Measurements from ENCODE around the gene CACNA1F.

CACNA1F gene

DNA sequence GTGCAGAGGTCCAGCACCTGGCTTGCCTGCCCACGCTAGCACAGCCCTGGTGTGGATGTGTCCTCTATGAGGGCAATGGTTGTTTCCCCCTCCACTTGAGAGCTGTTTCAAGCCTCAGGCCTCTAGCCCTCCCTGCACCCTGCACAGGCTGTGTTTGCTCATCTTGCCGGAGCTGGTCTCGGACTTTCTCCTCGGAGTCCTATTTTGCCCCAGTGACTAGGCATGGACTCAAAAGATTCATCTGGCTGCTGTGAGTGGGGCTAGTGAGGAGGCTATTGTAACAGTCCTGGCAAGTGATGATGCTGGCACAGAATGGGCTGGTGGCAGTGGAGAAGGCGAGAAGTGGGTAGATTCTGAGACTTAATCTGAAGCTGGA lies 25.6 kb upstream of the CACNA1F start:
- TF ChIP-seq, protein P1, sequence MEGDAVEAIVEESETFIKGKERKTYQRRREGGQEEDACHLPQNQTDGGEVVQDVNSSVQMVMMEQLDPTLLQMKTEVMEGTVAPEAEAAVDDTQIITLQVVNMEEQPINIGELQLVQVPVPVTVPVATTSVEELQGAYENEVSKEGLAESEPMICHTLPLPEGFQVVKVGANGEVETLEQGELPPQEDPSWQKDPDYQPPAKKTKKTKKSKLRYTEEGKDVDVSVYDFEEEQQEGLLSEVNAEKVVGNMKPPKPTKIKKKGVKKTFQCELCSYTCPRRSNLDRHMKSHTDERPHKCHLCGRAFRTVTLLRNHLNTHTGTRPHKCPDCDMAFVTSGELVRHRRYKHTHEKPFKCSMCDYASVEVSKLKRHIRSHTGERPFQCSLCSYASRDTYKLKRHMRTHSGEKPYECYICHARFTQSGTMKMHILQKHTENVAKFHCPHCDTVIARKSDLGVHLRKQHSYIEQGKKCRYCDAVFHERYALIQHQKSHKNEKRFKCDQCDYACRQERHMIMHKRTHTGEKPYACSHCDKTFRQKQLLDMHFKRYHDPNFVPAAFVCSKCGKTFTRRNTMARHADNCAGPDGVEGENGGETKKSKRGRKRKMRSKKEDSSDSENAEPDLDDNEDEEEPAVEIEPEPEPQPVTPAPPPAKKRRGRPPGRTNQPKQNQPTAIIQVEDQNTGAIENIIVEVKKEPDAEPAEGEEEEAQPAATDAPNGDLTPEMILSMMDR (IDR thresholded peaks at IDR 0.05; ENCODE audit: control insufficient read depth, extremely low read depth, insufficient read depth), result no peak
- H3K4me3 ChIP-seq (ENCODE audit: low read depth, low read length), result no peak overlapping the region
- DNase-seq (ENCODE audit: low read depth), result no peak

DNA sequence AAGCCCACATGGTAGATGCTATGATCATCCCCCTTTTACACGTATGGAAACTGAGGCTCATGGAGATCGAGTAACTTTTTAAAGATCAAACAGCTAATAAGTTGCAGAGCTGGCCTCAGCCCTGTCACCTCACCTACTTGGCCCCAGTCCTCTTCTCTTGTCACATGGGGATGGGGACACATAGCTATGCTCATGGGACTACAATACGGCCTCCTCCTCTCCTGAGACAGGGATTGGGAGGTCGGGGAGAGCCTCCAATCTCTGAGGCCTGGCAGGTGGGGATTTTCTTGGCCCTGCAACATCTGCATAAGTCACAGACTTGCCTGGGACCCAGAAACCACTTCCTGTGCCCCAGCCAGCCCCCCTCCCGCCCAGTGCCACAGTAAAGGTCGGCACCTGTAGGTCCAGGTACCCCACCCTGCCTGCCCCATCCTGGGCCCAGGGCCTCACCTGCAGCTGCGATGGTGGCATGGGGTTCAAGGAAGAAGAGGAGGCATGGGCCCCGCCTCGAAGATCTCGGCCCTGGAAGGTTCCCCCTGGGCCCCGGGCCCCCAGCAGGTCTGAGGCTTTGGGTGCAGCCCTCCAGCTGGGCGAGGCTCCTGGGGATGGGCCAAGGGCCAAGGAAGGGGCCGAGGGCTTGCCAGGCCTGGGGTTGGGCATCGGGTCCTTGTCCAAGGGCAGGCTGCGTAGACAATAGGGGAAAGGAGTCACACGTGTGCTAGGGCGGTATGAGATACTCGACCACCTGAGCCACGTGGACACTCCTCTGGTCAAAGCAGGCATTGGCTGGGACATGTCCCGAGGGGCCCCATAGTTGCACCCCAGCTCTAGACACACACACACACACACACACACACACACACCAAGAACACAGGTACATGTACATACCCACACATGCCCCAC lies 25.0 kb upstream of the CACNA1F start:
- no peak overlapping the region for H3K4me3 ChIP-seq (ENCODE audit: low read depth, low read length)
- no peak for DNase-seq (ENCODE audit: low read depth)
- TF ChIP-seq, protein P1 (IDR thresholded peaks at IDR 0.05; ENCODE audit: control insufficient read depth, extremely low read depth, insufficient read depth), result no peak

DNA sequence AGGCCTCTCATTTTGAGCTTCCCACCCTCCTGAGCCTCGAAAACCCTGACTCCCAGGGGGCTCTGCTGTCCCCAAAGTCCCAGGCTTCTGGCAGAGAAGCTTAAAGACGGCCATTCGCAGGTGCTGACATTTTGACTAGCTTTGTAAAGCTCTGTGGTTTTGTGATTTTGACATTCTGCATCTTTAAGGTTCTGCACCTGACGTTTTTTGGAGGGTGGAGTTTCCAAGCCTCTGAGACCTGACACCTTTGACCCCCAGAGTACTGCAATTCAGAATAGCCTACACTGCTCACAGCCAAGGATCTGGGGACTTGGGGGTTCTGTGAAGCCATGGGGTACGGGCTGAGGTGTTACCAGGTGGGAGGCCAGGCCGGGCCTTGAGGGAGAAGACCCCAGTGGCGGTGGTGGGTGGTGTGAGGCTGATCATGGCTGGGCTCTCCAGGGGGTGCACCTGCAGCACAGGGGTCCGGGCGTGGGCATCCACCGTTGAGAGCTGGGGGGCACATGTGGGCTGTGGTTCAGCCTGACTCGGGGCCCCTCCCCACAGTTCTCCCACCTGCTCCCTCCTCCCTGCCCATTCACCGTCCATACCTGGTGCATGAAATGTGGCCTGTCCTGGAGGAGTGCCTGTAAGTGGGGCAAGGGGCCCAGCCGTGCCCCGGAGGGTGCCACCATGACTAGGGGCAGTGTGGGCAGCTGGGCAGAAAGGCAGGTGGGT lies 24.1 kb upstream of the CACNA1F start:
- no peak for DNase-seq (ENCODE audit: low read depth)
- TF ChIP-seq, protein P1 (IDR thresholded peaks at IDR 0.05; ENCODE audit: control insufficient read depth, extremely low read depth, insufficient read depth), result no peak
- no peak overlapping the region for H3K4me3 ChIP-seq (ENCODE audit: low read depth, low read length)

DNA sequence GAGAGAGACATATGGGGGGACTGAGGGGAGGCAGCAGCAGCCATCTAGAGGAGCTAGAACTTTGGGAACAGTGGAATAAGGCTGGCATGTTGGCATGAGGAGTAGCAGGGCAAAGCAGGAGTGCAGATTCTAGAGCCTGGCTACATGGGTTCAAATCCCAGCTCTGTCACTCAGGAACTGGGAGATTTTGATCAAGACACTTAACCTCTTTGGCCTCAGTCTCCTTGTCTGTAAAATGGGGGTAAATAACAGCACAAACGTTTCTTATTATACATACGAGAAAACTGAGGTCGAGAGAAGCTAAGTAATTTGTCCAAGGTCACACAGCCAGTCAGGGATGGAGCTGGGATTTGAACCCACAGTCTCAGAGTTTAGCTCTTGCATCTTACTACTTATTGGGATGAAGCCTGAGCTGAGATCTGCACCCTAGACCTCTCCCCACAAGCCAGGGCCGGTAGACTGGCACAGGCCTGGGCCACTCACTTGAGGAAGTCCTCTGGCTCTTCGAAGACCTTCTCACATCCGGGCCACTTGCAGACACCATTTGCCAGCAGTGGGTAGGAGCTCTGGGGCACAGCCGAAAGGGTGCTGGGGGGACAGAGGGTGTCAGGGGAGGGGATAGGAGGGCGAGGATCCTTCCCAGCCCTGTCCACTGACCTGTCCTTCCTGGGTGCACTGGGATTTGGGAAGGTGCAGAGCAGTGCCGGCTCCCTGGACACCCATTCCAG lies 23.3 kb upstream of the CACNA1F start:
- no peak for DNase-seq (ENCODE audit: low read depth)
- H3K4me3 ChIP-seq (ENCODE audit: low read depth, low read length), result no peak overlapping the region
- TF ChIP-seq, protein P1 (IDR thresholded peaks at IDR 0.05; ENCODE audit: control insufficient read depth, extremely low read depth, insufficient read depth), result no peak

DNA sequence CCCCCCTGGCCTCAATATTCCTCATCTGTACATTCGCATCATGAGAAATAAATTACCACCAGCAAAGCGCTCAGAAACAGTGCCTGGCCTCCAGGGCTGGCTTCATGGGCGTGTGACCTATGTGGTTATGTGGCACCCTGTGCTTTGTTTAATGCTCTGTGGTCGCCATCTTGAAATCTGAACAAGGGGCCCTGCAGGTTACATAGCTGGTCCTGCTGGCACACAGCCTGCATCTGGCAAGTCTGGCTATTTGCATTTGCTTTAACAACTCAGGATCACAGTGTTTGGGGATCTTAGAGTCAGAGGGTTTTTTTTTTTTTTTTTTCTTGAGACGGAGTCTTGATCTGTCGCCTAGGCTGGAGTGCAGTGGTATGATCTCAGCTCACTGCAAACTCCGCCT lies 21.5 kb upstream of the CACNA1F start:
- no peak overlapping the region for H3K4me3 ChIP-seq (ENCODE audit: low read depth, low read length)
- no peak for DNase-seq (ENCODE audit: low read depth)
- TF ChIP-seq, protein P1 (IDR thresholded peaks at IDR 0.05; ENCODE audit: control insufficient read depth, extremely low read depth, insufficient read depth), result no peak

DNA sequence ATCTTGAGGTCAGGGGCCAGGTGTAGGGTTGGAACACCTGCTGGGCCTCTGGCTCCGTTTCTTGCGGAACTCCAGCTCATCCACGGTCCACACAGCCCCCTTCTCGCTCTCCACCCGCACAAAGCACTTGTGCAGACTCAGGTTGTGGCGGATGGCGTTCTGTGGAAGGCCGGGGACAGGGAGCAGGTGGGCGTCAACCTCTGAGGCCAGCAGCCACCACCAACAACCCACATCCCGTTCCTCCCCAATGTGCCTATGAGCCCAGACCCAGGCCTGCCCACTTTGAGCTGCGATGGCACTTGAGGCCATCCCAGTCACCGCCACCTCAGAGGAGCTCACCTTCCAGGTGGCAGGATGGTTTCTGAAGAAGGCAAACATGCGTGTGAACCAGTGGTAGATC lies 18.2 kb upstream of the CACNA1F start:
- H3K4me3 ChIP-seq (ENCODE audit: low read depth, low read length), result no peak overlapping the region
- TF ChIP-seq, protein P1 (IDR thresholded peaks at IDR 0.05; ENCODE audit: control insufficient read depth, extremely low read depth, insufficient read depth), result no peak
- no peak for DNase-seq (ENCODE audit: low read depth)
